Measurements from ENCODE around the gene RADIL. TPM values are rescaled to one million over a fixed set of nuclear protein-coding genes. Genes with fewer than 3 reads are reported as not detected.

Gene RADIL
- total RNA-seq, 4 donors from 2014 or later = 23.2 to 31.0 (median 27.1) TPM

DNA sequence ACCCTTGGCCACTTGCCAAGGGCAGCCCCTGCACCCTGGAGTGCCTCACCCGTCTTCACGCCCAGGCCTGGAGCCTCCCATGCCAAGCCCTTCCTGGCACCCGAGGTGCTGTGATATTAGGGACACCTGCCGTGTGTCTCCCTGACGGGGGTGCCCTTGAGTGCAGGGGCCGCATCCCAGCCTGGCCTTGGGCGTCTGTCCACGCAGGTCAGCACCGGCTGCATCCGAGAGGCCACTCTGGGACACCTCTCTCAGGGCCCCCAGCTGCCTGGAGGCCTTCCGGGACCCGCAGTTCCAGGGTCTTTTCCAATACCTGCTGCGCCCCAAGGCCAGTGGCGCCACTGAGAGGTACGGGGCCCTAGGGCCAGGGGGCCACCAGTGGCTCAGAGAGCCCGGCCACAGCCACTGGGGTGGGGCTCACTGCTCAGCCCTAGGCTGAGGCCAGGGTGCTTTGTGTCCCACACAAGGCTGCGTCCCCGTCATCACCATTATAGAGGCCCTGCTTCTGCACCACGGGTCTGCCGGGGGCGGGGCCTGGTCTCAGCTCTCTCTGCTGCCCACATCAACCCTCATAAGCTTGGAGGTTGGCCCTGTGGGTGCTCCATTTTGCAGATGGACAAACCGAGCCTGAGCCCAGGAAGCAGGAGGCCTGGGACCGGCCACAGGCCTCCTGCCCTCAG lies 95.4 kb downstream of the RADIL start:
- no peak for DNase-seq (ENCODE audit: low spot score in 2 of 2)
- Histone ChIP-seq H3K27ac (no peak overlapping the region), H3K4me1 (peaks cover 0 to 22% (median 3%) of the 10 kb centered on the region in 4 donors), H3K27me3 (no peaks in the 10 kb centered on the region), H3K4me3 (no peak overlapping the region), H3K9me3 (no peaks in the 10 kb centered on the region), H3K36me3 (peaks cover 5 to 91% (median 25%) of the 10 kb centered on the region in 3 donors)
- TF ChIP-seq EP300 (IDR thresholded peaks at IDR 0.05) (no peak), POLR2A (IDR thresholded peaks at IDR 0.05) (no peak)
- TF ChIP-seq, protein P1, sequence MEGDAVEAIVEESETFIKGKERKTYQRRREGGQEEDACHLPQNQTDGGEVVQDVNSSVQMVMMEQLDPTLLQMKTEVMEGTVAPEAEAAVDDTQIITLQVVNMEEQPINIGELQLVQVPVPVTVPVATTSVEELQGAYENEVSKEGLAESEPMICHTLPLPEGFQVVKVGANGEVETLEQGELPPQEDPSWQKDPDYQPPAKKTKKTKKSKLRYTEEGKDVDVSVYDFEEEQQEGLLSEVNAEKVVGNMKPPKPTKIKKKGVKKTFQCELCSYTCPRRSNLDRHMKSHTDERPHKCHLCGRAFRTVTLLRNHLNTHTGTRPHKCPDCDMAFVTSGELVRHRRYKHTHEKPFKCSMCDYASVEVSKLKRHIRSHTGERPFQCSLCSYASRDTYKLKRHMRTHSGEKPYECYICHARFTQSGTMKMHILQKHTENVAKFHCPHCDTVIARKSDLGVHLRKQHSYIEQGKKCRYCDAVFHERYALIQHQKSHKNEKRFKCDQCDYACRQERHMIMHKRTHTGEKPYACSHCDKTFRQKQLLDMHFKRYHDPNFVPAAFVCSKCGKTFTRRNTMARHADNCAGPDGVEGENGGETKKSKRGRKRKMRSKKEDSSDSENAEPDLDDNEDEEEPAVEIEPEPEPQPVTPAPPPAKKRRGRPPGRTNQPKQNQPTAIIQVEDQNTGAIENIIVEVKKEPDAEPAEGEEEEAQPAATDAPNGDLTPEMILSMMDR (IDR thresholded peaks at IDR 0.05) = no peak
- 79 to 88% methylated on average over 12 to 23 of the region's 23 CpGs for WGBS, 2 donors

DNA sequence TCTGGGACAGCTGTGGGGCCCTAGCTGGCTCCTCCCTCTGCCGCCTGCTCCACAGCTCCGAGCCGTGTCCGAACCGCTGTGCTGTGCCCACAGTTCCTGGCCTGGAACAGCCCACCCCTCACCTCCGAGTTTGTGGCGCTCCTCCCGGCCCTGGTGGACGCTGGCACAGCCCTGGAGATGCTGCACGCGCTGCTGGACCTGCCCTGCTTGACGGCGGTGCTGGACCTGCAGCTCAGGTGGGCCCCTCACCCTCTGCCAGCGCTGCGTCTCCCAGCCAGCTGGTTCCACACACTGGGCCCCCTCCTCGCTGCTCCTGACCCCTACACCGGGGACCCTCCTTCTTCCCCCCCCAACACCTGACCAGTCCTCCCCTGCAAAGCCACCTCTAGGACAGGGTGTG lies 96.0 kb downstream of the RADIL start:
- H3K27me3 ChIP-seq = no peaks in the 10 kb centered on the region
- peaks cover 0 to 16% (median under 1%) of the 10 kb centered on the region in 4 donors for H3K4me1 ChIP-seq
- H3K4me3 ChIP-seq = no peak overlapping the region
- peaks cover 5 to 96% (median 30%) of the 10 kb centered on the region in 3 donors for H3K36me3 ChIP-seq
- no peak for DNase-seq (ENCODE audit: low spot score in 2 of 2)
- no peak overlapping the region for H3K27ac ChIP-seq
- H3K9me3 ChIP-seq = no peaks in the 10 kb centered on the region
- TF ChIP-seq EP300 (IDR thresholded peaks at IDR 0.05) = no peak
- TF ChIP-seq POLR2A (IDR thresholded peaks at IDR 0.05) = no peak
- TF ChIP-seq, protein P1 (IDR thresholded peaks at IDR 0.05) = no peak
- 87 to 93% methylated on average over 16 to 17 of the region's 17 CpGs for WGBS, 2 donors

DNA sequence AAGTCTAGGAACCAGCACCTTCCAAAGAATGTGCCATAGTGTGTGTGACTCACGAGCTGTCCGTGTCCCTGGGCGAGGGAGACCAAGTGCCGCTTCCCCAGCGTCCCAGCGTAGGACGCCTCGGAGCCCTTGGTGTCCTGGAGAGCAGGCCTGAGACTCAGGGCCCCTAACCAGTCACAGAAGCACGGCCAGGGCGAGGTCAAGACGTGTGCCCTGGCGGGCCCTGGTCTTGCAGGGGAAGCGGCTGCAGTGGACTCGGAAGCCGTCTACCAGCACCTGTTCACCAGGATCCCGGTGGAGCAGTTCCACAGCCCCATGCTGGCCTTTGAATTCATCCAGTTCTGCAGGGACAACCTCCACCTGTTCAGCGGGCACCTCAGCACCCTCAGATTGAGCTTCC lies 97.5 kb downstream of the RADIL start:
- no peak overlapping the region for H3K4me3 ChIP-seq
- H3K4me1 ChIP-seq = peaks cover 0 to 1% (median 0%) of the 10 kb centered on the region in 4 donors
- TF ChIP-seq, protein P1 (IDR thresholded peaks at IDR 0.05) = no peak
- TF ChIP-seq EP300 (IDR thresholded peaks at IDR 0.05) (no peak), POLR2A (IDR thresholded peaks at IDR 0.05) (no peak)
- H3K27ac ChIP-seq = no peak overlapping the region
- 90 to 92% methylated on average over 9 to 17 of the region's 17 CpGs for WGBS, 2 donors
- H3K27me3 ChIP-seq = no peaks in the 10 kb centered on the region
- no peak for DNase-seq (ENCODE audit: low spot score in 2 of 2)
- no peaks in the 10 kb centered on the region for H3K9me3 ChIP-seq
- H3K36me3 ChIP-seq = peaks cover 5 to 100% (median 42%) of the 10 kb centered on the region in 3 donors

DNA sequence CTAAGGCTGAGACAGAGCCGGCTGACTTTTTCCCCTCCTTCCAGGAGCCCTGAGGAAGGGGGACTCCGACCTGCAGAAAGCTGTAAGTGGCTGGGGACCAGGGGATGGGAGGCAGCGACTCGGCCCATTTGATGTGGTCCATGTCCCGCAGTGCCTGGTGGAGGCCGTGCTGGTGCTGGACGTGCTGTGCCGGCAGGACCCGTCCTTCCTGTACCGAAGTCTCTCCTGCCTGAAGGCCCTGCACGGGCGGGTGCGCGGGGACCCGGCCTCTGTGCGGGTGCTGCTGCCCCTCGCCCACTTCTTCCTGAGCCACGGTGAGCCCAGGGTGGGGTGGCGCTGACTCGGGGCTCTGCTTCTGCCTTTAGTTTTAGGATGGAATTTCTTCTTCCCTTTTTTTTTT lies 98.1 kb downstream of the RADIL start:
- no peaks in the 10 kb centered on the region for H3K9me3 ChIP-seq
- peaks cover 5 to 100% (median 39%) of the 10 kb centered on the region in 3 donors for H3K36me3 ChIP-seq
- H3K4me1 ChIP-seq = no peaks in the 10 kb centered on the region
- TF ChIP-seq POLR2A (IDR thresholded peaks at IDR 0.05) (no peak), EP300 (IDR thresholded peaks at IDR 0.05) (no peak)
- TF ChIP-seq, protein P1 (IDR thresholded peaks at IDR 0.05) = no peak
- no peak for DNase-seq (ENCODE audit: low spot score in 2 of 2)
- H3K4me3 ChIP-seq = no peak overlapping the region
- 89 to 91% methylated on average over 12 to 20 of the region's 20 CpGs for WGBS, 2 donors
- no peaks in the 10 kb centered on the region for H3K27me3 ChIP-seq
- H3K27ac ChIP-seq = no peak overlapping the region

DNA sequence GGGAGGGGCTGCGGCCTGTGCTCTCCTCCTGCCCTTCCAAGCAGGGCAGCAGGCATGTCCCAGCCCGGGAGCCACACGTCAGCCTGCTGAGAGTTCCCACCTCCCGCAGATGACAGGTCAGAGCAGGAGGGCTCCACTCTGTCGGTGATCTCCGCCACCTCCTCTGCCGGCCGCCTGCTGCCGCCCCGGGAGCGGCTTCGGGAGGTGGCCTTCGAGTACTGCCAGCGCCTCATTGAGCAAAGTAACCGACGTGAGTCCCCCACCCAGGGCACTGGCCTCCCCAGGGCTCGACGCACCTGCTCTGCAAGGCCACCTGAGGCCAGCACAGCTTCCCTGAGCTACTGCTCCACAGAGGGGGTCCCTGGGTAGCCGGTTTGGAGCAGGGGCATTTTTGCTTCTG lies 98.7 kb downstream of the RADIL start:
- Histone ChIP-seq H3K4me3 (no peak overlapping the region), H3K4me1 (no peaks in the 10 kb centered on the region), H3K36me3 (peaks cover 5 to 96% (median 39%) of the 10 kb centered on the region in 3 donors), H3K27me3 (no peaks in the 10 kb centered on the region), H3K27ac (no peak overlapping the region), H3K9me3 (no peaks in the 10 kb centered on the region)
- no peak for DNase-seq (ENCODE audit: low spot score in 2 of 2)
- TF ChIP-seq POLR2A (IDR thresholded peaks at IDR 0.05) = no peak
- TF ChIP-seq, protein P1 (IDR thresholded peaks at IDR 0.05) = no peak
- no peak for TF ChIP-seq EP300 (IDR thresholded peaks at IDR 0.05)
- 81 to 88% methylated on average over 15 to 18 of the region's 19 CpGs for WGBS, 2 donors

All from tibial nerve (tissue), 4 donors.